Mesothelial cell of epicardium (in vitro differentiated cells): Measurements from ENCODE around the gene ARFGEF3. TPM values are rescaled to one million over a fixed set of nuclear protein-coding genes. Genes with fewer than 3 reads are reported as not detected.
"Not testable (repeated sequence)": the region's sequence is repeated elsewhere in the genome, so short reads cannot be mapped to it uniquely, and the experiment has no call there.

ENCODE experiments used
- DNase-seq, 2 experiments: peaks; one replicate each; pipeline ENCODE4 v3.0.0; 2021; ENCODE audit warnings: low spot score in 2 of 2; ENCODE audit not compliant: unreplicated experiment in 2 of 2
- H3K27ac Mint-ChIP-seq: 2 replicates; pipeline ENCODE4 v1.8.0; 2021; ENCODE audit warnings: mixed read lengths
- H3K27me3 Mint-ChIP-seq: 2 replicates; pipeline ENCODE4 v1.8.0; 2021; ENCODE audit warnings: low read depth, mixed read lengths
- H3K36me3 Mint-ChIP-seq: 2 replicates; pipeline ENCODE4 v1.8.0; 2021; ENCODE audit warnings: mixed read lengths
- H3K4me1 Mint-ChIP-seq: 2 replicates; pipeline ENCODE4 v1.8.0; 2021; ENCODE audit warnings: mixed read lengths
- H3K4me3 Mint-ChIP-seq: 2 replicates; pipeline ENCODE4 v1.8.0; 2021; ENCODE audit warnings: mild to moderate bottlenecking, moderate library complexity, mixed read lengths
- H3K9me3 Mint-ChIP-seq: 2 replicates; pipeline ENCODE4 v1.8.0; 2021; ENCODE audit warnings: mixed read lengths
- CTCF ChIP-seq: fragments of 200-600 bp; sonication (generic); IDR thresholded peaks from one replicate; pipeline ENCODE4 v1.5.0; 2021; ENCODE audit warnings: antibody characterized with exemption; ENCODE audit not compliant: unreplicated experiment
- total RNA-seq: library from RNA; stranded (reverse); gene quantifications from 3 replicates; pipeline ENCODE4 v1.2.1, GENCODE V29; 2021

Gene ARFGEF3
- total RNA-seq, 1 donor from 2014 or later = 6.1 TPM

- Mint-ChIP-seq H3K9me3 (peaks cover 12% of the 10 kb centered on the region), H3K4me3 (no peak overlapping the region), H3K36me3 (no peaks in the 10 kb centered on the region), H3K27me3 (peaks cover 19% of the 10 kb centered on the region), H3K4me1 (peaks cover 26% of the 10 kb centered on the region), H3K27ac (no peak overlapping the region)
- TF ChIP-seq CTCF = no peak
- no peak for DNase-seq
These were observed 45.1 kb upstream of the ARFGEF3 start for GRCh38 chr6:138116661-138116999.

GRCh38 chr6:138117376-138117914, 44.3 kb upstream of the ARFGEF3 start:
- Mint-ChIP-seq H3K9me3 (peaks cover 12% of the 10 kb centered on the region), H3K36me3 (no peaks in the 10 kb centered on the region), H3K4me3 (no peak overlapping the region), H3K27me3 (peaks cover 19% of the 10 kb centered on the region), H3K4me1 (peaks cover 34% of the 10 kb centered on the region), H3K27ac (no peak overlapping the region)
- no peak for TF ChIP-seq CTCF
- no peak for DNase-seq

- H3K4me3 Mint-ChIP-seq, H3K36me3 Mint-ChIP-seq, DNase-seq, H3K27ac Mint-ChIP-seq: not testable (repeated sequence)
- peaks cover 45% of the 10 kb centered on the region for H3K4me1 Mint-ChIP-seq
- peaks cover 16% of the 10 kb centered on the region for H3K27me3 Mint-ChIP-seq
- peaks cover 16% of the 10 kb centered on the region for H3K9me3 Mint-ChIP-seq
These were observed 42.5 kb upstream of the ARFGEF3 start for GRCh38 chr6:138119229-138119628.

- peaks cover 45% of the 10 kb centered on the region for H3K4me1 Mint-ChIP-seq
- H3K4me3 Mint-ChIP-seq = no peak overlapping the region
- H3K9me3 Mint-ChIP-seq = peaks cover 24% of the 10 kb centered on the region
- no peak for TF ChIP-seq CTCF
- no peaks in the 10 kb centered on the region for H3K36me3 Mint-ChIP-seq
- DNase-seq = no peak
- no peak overlapping the region for H3K27ac Mint-ChIP-seq
- H3K27me3 Mint-ChIP-seq = peaks cover 9% of the 10 kb centered on the region
These were observed 41.8 kb upstream of the ARFGEF3 start for GRCh38 chr6:138119976-138120375.

- no peak for TF ChIP-seq CTCF
- Mint-ChIP-seq H3K4me3 (no peak overlapping the region), H3K36me3 (peaks cover 2% of the 10 kb centered on the region), H3K27me3 (no peaks in the 10 kb centered on the region), H3K27ac (no peak overlapping the region), H3K9me3 (peaks cover 27% of the 10 kb centered on the region), H3K4me1 (peaks cover 52% of the 10 kb centered on the region)
- DNase-seq = no peak
These were observed 37.6 kb upstream of the ARFGEF3 start for GRCh38 chr6:138124096-138124495.

- TF ChIP-seq CTCF = no peak
These were observed 33.6 kb upstream of the ARFGEF3 start for GRCh38 chr6:138128096-138128495.

More at GRCh38 chr6:138128096-138128495, 33.6 kb upstream of the ARFGEF3 start:
- Mint-ChIP-seq H3K4me3 (no peak overlapping the region), H3K27ac (no peak overlapping the region), H3K27me3 (no peaks in the 10 kb centered on the region), H3K4me1 (peaks cover 24% of the 10 kb centered on the region), H3K9me3 (peaks cover 26% of the 10 kb centered on the region), H3K36me3 (peaks cover 2% of the 10 kb centered on the region)
- no peak for DNase-seq
